Left ventricle myocardium inferior (tissue), 1 donor: Measurements from ENCODE around the gene RNF144A. TPM values are rescaled to one million over a fixed set of nuclear protein-coding genes. Genes with fewer than 3 reads are reported as not detected.

Experiments used
- DNase-seq: peaks from one replicate; pipeline ENCODE4 v3.0.0-alpha.2; 2020
- H3K27ac ChIP-seq: fragments of 200-600 bp; replicated peaks from 2 replicates; pipeline ENCODE4 v1.8.0; 2021
- H3K27me3 ChIP-seq: fragments of 200-600 bp; 2 replicates; pipeline ENCODE4 v1.8.0; 2021; ENCODE audit warnings: low read depth
- H3K36me3 ChIP-seq: fragments of 200-600 bp; 2 replicates; pipeline ENCODE4 v1.8.0; 2021
- H3K4me1 ChIP-seq: fragments of 200-600 bp; 2 replicates; pipeline ENCODE4 v1.8.0; 2021
- H3K4me3 ChIP-seq: fragments of 200-600 bp; 2 replicates; pipeline ENCODE4 v1.8.0; 2021; ENCODE audit warnings: mild to moderate bottlenecking, moderate library complexity
- H3K9me3 ChIP-seq: fragments of 200-600 bp; replicated peaks from 2 replicates; pipeline ENCODE4 v1.8.0; 2021
- CTCF ChIP-seq: fragments of 200-600 bp; IDR thresholded peaks from 2 replicates; pipeline ENCODE4 v1.8.0; 2021; ENCODE audit warnings: antibody characterized with exemption, mild to moderate bottlenecking, borderline replicate concordance
- intact Hi-C: fragments of 100-400 bp; cut with micrococcal nuclease; formaldehyde crosslinking; loops from one replicate; pipeline ENCODE4 v1.11.0; 2022
- total RNA-seq: library from RNA; stranded (reverse); fragmentation: NEBNext Ultra II Directional; extraction: Animal tissue kit (Norgen Biotek cat#: 25700); gene quantifications from one replicate; pipeline ENCODE4 v1.2.1, GENCODE V29; 2021
- donor health status: DM: no; HTN: yes; CAD: no; lungs with severe emphysema.

RNF144A gene
- total RNA-seq, 1 donor from 2014 or later, result 17.9 TPM

DNA sequence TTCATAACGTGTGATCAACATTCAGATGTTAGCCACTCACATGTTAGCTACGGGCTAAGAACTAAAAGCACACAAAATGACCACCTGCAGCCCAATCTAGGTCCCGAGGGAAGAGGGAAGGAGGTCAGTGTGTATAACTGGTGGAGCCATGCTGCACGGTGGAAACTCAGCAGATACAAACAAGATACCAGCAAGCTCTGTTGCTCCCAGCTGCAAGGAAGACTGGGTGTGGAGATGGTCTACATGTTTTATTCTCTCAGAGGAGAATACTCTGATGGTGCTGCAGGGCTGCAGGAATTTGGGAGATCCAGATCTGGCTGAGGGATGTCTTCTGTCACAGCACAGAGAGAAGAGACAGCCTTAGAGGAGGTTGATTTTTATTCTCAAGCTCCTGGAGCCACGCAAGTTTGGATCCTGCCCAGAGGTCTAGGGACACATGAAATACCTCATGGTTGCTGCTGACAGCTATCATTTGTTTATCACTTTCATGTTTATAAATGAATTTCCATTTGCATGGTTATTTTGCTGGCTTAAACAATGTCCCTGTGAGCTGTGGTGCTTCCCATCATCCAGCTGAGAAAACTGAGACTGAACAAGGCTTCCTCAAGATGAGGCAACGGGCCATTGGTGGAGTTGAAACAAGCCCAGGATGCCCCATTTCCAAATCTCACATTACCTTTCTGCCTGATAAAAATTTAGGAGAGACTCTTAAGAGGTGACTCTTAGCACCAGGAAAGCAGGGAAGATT is 30.9 kb downstream of the RNF144A start:
- Histone ChIP-seq H3K27me3 (no peaks in the 10 kb centered on the region), H3K9me3 (no peaks in the 10 kb centered on the region), H3K4me3 (no peak overlapping the region), H3K27ac (peak overlapping the region; percentile 51), H3K4me1 (peaks cover 50% of the 10 kb centered on the region), H3K36me3 (peaks cover 3% of the 10 kb centered on the region)
- TF ChIP-seq CTCF, result no peak
- intact Hi-C loops, result no loop called here
- DNase-seq, result no peak

- Histone ChIP-seq H3K36me3 (no peaks in the 10 kb centered on the region), H3K9me3 (no peaks in the 10 kb centered on the region), H3K4me3 (no peak overlapping the region), H3K4me1 (peaks cover 46% of the 10 kb centered on the region), H3K27ac (peak overlapping the region; percentile 51), H3K27me3 (no peaks in the 10 kb centered on the region)
- no peak for TF ChIP-seq CTCF
- no peak for DNase-seq
- intact Hi-C loops, result no loop called here
Observed at GRCh38 chr2:6948677-6949351, 31.6 kb downstream of the RNF144A start.

DNA sequence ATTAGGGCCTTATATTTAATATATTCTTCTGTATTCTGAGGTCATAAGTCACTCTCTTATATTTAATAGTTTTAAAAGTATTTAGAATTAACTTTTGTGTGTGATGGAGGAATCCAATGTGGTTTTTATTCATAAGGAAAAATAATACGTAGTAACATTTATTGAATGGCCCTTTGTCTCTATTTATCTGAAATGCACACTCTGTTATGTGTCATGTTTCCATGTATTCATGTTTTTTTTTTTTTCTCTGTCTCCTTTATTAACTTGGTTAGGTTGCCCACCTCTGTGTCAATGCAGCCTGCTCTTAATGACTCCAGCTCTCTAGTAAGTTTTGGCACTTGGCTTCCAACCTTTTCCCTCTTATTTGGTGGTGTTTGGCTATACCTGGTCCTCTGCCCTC is 33.8 kb downstream of the RNF144A start:
- Histone ChIP-seq H3K27me3 (no peaks in the 10 kb centered on the region), H3K9me3 (no peaks in the 10 kb centered on the region), H3K27ac (no peak overlapping the region), H3K4me1 (peaks cover 43% of the 10 kb centered on the region), H3K4me3 (no peak overlapping the region), H3K36me3 (no peaks in the 10 kb centered on the region)
- intact Hi-C loops, result loop anchor here (10.0 kb wide), 1 partner anchor 46 kb away; no protein-coding TSS in a partner anchor
- no peak for TF ChIP-seq CTCF
- no peak for DNase-seq

- TF ChIP-seq CTCF, result no peak
- no peak for DNase-seq
- H3K4me1 ChIP-seq, result peaks cover 54% of the 10 kb centered on the region
- H3K36me3 ChIP-seq, result no peaks in the 10 kb centered on the region
- H3K4me3 ChIP-seq, result no peak overlapping the region
- H3K27me3 ChIP-seq, result no peaks in the 10 kb centered on the region
- no peak overlapping the region for H3K27ac ChIP-seq
- no peaks in the 10 kb centered on the region for H3K9me3 ChIP-seq
- intact Hi-C loops, result loop anchor here (10.0 kb wide), 1 partner anchor 47 kb away; no protein-coding TSS in a partner anchor
Observed at GRCh38 chr2:6952101-6952500, 34.9 kb downstream of the RNF144A start.

DNA sequence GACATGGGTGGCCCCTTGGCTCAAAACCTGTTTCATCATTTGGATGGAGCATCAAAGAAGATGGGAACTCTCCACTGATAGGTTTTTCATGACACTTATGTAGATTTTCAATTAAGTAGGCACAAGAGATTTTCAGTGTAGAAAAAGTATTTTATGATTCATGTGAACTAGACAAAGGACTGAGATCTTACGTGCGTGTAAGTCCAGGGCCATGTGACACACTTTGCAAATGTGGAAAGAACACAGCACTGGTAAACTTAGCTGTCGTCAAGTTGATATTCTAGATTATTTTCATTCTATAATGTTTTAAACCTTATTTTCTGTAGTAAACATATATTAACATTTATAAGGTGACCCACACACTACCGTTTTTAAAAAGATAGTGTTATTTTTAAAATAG is 37.4 kb downstream of the RNF144A start:
- Histone ChIP-seq H3K36me3 (no peaks in the 10 kb centered on the region), H3K27me3 (no peaks in the 10 kb centered on the region), H3K4me1 (peaks cover 56% of the 10 kb centered on the region), H3K27ac (peak overlapping the region; percentile 46), H3K9me3 (no peaks in the 10 kb centered on the region), H3K4me3 (no peak overlapping the region)
- intact Hi-C loops, result loop anchor here (10.0 kb wide), 1 partner anchor 50 kb away; no protein-coding TSS in a partner anchor
- DNase-seq, result no peak
- TF ChIP-seq CTCF, result no peak
